Hepatic stellate cell (primary cell): ENCODE data around the gene PRKAR2B.

Source experiments
- DNase-seq: peaks from one replicate; pipeline ENCODE4 v3.0.0; 2011; ENCODE audit warnings: low spot score

PRKAR2B gene

GRCh38 chr7:107160389-107160788 is 115.9 kb downstream of the PRKAR2B start:
- no peak for DNase-seq

DNA sequence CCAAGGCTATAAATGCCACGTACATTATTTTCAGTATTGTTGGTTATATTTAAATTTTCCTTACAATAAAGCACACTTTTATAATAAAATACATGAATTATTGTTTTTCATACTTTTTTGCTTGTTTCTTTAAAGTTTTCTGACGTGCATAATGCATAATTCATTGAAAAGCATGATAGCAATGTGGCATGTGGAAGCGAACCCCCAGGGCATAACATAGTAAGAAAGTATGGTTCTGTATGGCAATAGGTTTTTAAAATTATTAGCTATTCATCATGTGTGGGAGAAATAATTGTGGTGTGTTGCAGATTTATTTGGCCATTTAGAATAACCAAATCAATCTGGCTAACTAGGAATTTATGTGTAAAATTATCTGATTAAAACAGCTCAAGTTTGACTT is 116.9 kb downstream of the PRKAR2B start:
- DNase-seq = no peak

- no peak for DNase-seq
Observed at GRCh38 chr7:107162475-107162874, 118.0 kb downstream of the PRKAR2B start.

GRCh38 chr7:107164092-107164491 is 119.6 kb downstream of the PRKAR2B start:
- DNase-seq = no peak

GRCh38 chr7:107165341-107165740 is 120.8 kb downstream of the PRKAR2B start:
- DNase-seq = no peak

- DNase-seq = no peak
Observed at GRCh38 chr7:107166736-107167426, 122.4 kb downstream of the PRKAR2B start.

GRCh38 chr7:107167483-107168232 is 123.2 kb downstream of the PRKAR2B start:
- DNase-seq = peak; percentile 58

GRCh38 chr7:107168233-107169119 is 124.0 kb downstream of the PRKAR2B start, which contains the start of gene HBP1:
Gene HBP1 (plus strand): TSS chr7:107169003. CDS start chr7:107179894, 10,891 bp downstream.
- DNase-seq = peak; percentile 97

- peak; percentile 93 for DNase-seq
Observed at GRCh38 chr7:107169120-107170050, 124.9 kb downstream of the PRKAR2B start.

GRCh38 chr7:107170051-107170915 is 125.8 kb downstream of the PRKAR2B start:
- DNase-seq = peak; percentile 11

DNA sequence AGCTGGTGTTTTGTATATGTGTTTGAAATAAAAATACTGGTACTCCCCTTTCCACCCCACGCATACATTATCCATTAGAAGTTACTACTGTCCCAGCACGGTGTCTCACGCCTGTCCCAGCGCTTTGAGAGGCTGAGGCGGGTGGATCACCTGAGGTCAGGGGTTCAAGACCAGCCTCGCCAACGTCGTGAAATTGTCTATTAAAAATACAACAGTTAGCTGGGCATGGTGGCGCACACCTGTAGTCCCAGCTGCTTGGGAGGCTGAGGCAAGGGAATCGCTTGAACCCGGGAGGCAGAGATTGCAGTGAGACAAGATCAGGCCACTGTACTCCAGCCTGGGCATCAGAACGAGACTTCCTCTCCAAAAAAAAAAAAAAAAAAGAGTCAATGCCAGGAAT is 127.0 kb downstream of the PRKAR2B start:
- DNase-seq = no peak

GRCh38 chr7:107172276-107173032 is 127.9 kb downstream of the PRKAR2B start:
- DNase-seq = no peak

- no peak for DNase-seq
Observed at GRCh38 chr7:107173191-107173590, 128.7 kb downstream of the PRKAR2B start.

- DNase-seq = no peak
Observed at GRCh38 chr7:107173691-107174406, 129.3 kb downstream of the PRKAR2B start.

DNA sequence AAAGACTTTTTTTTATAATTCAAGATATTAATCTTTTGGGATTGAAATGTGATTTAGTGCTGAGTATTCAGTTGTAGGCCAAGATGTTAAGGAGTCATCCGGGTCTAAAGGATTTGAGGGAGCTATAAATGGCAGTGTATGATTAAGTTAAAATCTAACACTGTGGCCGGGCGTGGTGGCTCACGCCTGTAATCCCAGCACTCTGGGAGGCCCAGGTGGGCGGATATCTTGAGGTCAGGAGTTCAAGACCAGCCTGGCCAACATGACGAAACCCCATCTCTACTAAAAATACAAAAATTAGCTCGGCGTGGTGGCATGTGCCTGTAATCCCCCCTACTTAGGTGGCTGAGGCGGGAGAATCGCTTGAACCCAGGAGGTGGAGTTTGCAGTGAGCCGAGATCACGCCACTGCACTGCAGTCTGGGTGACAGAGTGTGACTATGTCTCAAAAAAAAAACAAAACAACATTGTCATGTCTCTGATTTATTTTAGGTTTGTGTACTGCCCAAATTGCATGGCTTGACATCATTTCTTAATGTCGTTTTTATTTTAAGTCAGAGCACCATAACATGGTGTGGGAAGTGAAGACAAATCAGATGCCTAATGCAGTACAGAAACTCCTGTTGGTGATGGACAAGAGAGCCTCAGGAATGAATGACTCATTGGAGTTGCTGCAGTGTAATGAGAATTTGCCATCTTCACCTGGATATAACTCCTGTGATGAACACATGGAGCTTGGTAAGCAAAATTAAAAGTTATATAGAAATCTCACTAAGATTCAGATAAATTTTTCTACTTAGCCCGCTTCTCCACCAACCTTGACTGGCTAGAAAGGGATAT is 135.0 kb downstream of the PRKAR2B start:
- no peak for DNase-seq

DNA sequence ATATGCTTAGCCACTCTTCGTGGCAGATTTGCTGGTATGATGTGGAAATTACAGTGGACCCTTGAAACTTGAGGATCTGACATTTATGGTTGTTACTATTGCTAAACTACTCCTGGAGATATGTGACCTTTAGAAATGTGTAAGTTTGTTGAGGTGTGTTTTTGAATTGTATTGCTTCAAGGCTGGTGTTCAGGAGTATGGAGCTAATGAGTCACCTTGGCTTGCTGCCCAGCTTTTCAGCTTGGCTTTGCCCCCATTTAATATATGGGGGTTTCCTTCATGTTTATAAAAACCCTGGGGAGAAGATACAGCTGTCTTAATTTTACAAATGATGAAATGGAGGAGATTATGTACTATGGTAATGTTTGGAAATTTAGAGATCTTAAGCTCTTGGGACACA is 135.9 kb downstream of the PRKAR2B start:
- DNase-seq = no peak

DNA sequence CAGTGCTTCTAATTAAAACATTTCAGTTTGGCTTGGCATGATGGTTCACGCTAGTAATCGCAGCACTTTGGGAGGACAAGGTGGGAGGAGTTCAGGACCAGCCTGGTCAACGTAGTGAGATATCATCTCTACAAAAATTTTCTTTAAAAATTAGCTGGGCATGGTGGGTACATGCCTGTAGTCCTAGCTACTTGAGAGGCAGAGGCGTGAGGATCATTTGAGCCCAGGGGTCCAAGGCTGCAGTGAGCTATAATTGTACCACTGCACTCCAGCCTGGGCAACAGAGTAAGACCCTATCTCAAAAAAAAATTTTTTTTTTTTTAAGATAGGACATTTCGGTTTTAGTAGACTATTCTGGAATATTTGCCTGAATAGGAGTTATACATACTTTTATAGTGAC is 136.7 kb downstream of the PRKAR2B start:
- no peak for DNase-seq

GRCh38 chr7:107185716-107186115 is 141.2 kb downstream of the PRKAR2B start:
- no peak for DNase-seq
